Body of pancreas (tissue), 4 donors: ENCODE results near the gene ATG10. TPM values are rescaled to one million over a fixed set of nuclear protein-coding genes. Genes with fewer than 3 reads are reported as not detected.
"Not testable (repeated sequence)": the region's sequence is repeated elsewhere in the genome, so short reads cannot be mapped to it uniquely, and the experiment has no call there.

Experiments
- ATAC-seq: fragments of 150-250 bp; one replicate; pipeline ENCODE4 v1.9.1; 2016
- DNase-seq, 4 donors: peaks; one replicate each; pipeline ENCODE4 v3.0.0-alpha.2; 2019
- H3K27ac ChIP-seq, 4 donors: fragments of 200-600 bp; sonication (generic); 1 replicate in 3 of 4; 2 replicates in 1 of 4; pipeline versions ENCODE4 v1.5.1 to v1.6.1; 2016 to 2019; ENCODE audit warnings: mild to moderate bottlenecking in 1 of 4, mixed read lengths in 1 of 4, moderate library complexity in 1 of 4
- H3K27me3 ChIP-seq, 2 donors: fragments of 200-600 bp; sonication (generic); one replicate each; pipeline ENCODE4 v1.6.0; 2016; ENCODE audit warnings: mild to moderate bottlenecking in 1 of 2
- H3K36me3 ChIP-seq, 2 donors: fragments of 200-600 bp; sonication (generic); replicated peaks in 1 of 2; 2 replicates each; pipeline ENCODE4 v1.5.1; 2016; ENCODE audit warnings: low read depth in 2 of 2; ENCODE audit not compliant: insufficient read depth in 1 of 2
- H3K4me1 ChIP-seq: fragments of 200-600 bp; sonication (generic); one replicate; pipeline ENCODE4 v1.6.0; 2016
- H3K4me3 ChIP-seq, 2 donors: fragments of 200-600 bp; sonication (generic); 1 replicate in 1 of 2; 2 replicates in 1 of 2; pipeline ENCODE4 v1.5.1; 2016 to 2019
- H3K9me3 ChIP-seq, 3 donors: fragments of 200-600 bp; sonication (generic); 1 replicate in 2 of 3; 2 replicates in 1 of 3; pipeline ENCODE4 v1.5.1; 2016
- CTCF ChIP-seq, 7 experiments: fragments of 450-650 bp in 4 of 7; fragments of 200-600 bp in 3 of 7; sonication (generic) in 3 of 7; IDR thresholded peaks; one replicate each; pipeline ENCODE4 v1.5.1; 2016 to 2019; ENCODE audit warnings: antibody characterized with exemption in 7 of 7
- POLR2A ChIP-seq, 3 donors: fragments of 450-650 bp; IDR thresholded peaks; one replicate each; pipeline ENCODE4 v1.6.1; 2016; ENCODE audit warnings: antibody characterized with exemption in 3 of 3, mild to moderate bottlenecking in 2 of 3
- WGBS, 2 donors: methylation state at CpG; one replicate each; pipeline ENCODE4 v1.1.5; 2017; 5-methylcytosine and 5-hydroxymethylcytosine counted together
- intact Hi-C: fragments of 100-400 bp; cut with DNase I; formaldehyde crosslinking; loops from one replicate; pipeline ENCODE4 v1.15.1; 2023
- total RNA-seq, 2 donors: library from RNA; depleted of rRNA; stranded (reverse); fragments of >200 nt; gene quantifications; one replicate each; pipeline ENCODE4 v1.1.0, GENCODE V29; 2016

The ATG10 gene
- total RNA-seq, 2 donors from 2014 or later = 2.9 to 4.6 TPM

GRCh38 chr5:82119889-82120288 is 148.1 kb downstream of the ATG10 start:
- TF ChIP-seq POLR2A (IDR thresholded peaks at IDR 0.05) (no peak), CTCF (IDR thresholded peaks at IDR 0.05) (no peak)
- no peaks in the 10 kb centered on the region for H3K27me3 ChIP-seq
- no peak overlapping the region for H3K4me3 ChIP-seq
- no peak for DNase-seq
- ATAC-seq = no peak
- no peaks in the 10 kb centered on the region for H3K9me3 ChIP-seq
- WGBS, 2 donors = 84 to 89% methylated on average over 4 of the region's 4 CpGs
- H3K4me1 ChIP-seq = no peaks in the 10 kb centered on the region
- H3K27ac ChIP-seq = no peak overlapping the region
- H3K36me3 ChIP-seq = no peaks in the 10 kb centered on the region
- intact Hi-C loops = no loop called here

DNA sequence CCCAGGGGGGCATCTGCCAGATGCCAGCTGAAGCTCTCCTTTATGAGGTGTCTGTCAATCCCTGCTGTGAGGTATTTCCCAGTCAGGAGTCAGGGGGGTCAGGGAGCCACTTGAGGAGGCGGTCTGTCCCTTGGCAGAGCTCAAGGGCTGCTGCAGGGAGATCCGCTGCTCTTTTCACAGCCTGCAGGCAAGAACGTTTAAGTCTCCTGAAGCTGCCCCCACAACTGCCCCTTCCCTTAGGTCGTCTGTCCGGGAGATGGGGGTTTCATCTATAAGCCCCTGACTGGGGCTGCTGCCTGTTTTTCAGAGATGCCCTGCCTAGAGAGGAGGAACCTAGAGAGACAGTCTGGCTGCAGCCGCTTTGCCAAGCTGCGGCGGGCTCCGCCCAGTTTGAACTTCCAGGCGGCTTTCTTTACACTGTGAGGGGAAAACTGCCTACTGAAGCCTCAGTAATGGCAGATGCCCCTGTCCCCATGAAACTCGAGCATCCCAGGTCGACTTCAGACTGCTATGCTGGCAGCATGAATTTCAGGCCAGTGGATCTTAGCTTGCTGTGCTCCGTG is 158.0 kb downstream of the ATG10 start:
- Histone ChIP-seq H3K4me3 (no peak overlapping the region), H3K27ac (no peak overlapping the region), H3K4me1 (no peaks in the 10 kb centered on the region), H3K36me3 (no peaks in the 10 kb centered on the region), H3K27me3 (no peaks in the 10 kb centered on the region), H3K9me3 (no peaks in the 10 kb centered on the region)
- TF ChIP-seq CTCF (IDR thresholded peaks at IDR 0.05) (no peak), POLR2A (IDR thresholded peaks at IDR 0.05) (no peak)
- no peak for ATAC-seq
- 87 to 88% methylated on average over 12 to 13 of the region's 13 CpGs for WGBS, 2 donors
- no peak for DNase-seq
- intact Hi-C loops = no loop called here

- Histone ChIP-seq H3K9me3 (peaks cover 0 to 6% (median 0%) of the 10 kb centered on the region in 3 donors), H3K27ac (no peak overlapping the region), H3K4me3 (no peak overlapping the region), H3K27me3 (no peaks in the 10 kb centered on the region), H3K36me3 (no peaks in the 10 kb centered on the region), H3K4me1 (no peaks in the 10 kb centered on the region)
- 98 to 99% methylated on average over 6 of the region's 6 CpGs for WGBS, 2 donors
- ATAC-seq (no peak), DNase-seq (no peak)
- intact Hi-C loops = no loop called here
- TF ChIP-seq CTCF (IDR thresholded peaks at IDR 0.05) (no peak), POLR2A (IDR thresholded peaks at IDR 0.05) (no peak)
Observed at GRCh38 chr5:82130602-82131001, 158.8 kb downstream of the ATG10 start.

- H3K27me3 ChIP-seq = no peaks in the 10 kb centered on the region
- no peaks in the 10 kb centered on the region for H3K36me3 ChIP-seq
- no peak for ATAC-seq
- intact Hi-C loops = no loop called here
- no peaks in the 10 kb centered on the region for H3K4me1 ChIP-seq
- no peak for DNase-seq
- WGBS, 2 donors = 93 to 94% methylated on average over 5 of the region's 5 CpGs
- TF ChIP-seq CTCF (IDR thresholded peaks at IDR 0.05) (no peak), POLR2A (IDR thresholded peaks at IDR 0.05) (no peak)
- H3K4me3 ChIP-seq = no peak overlapping the region
- peaks cover 0 to 7% (median 0%) of the 10 kb centered on the region in 3 donors for H3K9me3 ChIP-seq
- H3K27ac ChIP-seq = no peak overlapping the region
Observed at GRCh38 chr5:82137205-82137604, 165.4 kb downstream of the ATG10 start.

DNA sequence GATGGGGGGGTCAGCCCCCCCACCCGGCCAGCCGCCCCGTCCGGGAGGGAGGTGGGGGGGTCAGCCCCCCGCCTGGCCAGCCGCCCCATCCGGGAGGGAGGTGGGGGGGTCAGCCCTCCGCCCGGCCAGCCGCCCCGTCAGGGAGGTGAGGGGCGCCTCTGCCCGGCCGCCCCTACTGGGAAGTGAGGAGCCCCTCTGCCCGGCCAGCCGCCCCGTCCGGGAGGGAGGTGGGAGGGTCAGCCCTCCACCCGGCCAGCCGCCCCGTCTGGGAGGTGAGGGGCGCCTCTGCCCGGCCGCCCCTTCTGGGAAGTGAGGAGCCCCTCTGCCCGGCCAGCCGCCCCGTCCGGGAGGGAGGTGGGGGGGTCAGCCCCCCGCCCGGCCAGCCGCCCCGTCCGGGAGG is 168.0 kb downstream of the ATG10 start:
- ATAC-seq, H3K9me3 ChIP-seq, H3K36me3 ChIP-seq, H3K4me3 ChIP-seq, intact Hi-C loops, H3K27me3 ChIP-seq, H3K27ac ChIP-seq, H3K4me1 ChIP-seq, DNase-seq: not testable (repeated sequence)
- WGBS, 2 donors = no CpG with 5 or more reads among the region's 33 CpGs
